ENCODE measurements around the gene CHRNB1.

Gene CHRNB1, protein sequence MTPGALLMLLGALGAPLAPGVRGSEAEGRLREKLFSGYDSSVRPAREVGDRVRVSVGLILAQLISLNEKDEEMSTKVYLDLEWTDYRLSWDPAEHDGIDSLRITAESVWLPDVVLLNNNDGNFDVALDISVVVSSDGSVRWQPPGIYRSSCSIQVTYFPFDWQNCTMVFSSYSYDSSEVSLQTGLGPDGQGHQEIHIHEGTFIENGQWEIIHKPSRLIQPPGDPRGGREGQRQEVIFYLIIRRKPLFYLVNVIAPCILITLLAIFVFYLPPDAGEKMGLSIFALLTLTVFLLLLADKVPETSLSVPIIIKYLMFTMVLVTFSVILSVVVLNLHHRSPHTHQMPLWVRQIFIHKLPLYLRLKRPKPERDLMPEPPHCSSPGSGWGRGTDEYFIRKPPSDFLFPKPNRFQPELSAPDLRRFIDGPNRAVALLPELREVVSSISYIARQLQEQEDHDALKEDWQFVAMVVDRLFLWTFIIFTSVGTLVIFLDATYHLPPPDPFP

GRCh38 chr17:7444682-7445618 lies at the start of gene CHRNB1:
CHRNB1 (plus strand) TSS chr17:7445061; CDS start chr17:7445128, 67 bp downstream.
- in situ Hi-C loops (cut with MboI; ENCODE audit: low sequenced_read_pairs): no loop called here

GRCh38 chr17:7396147-7396546 lies 48.7 kb upstream of the CHRNB1 start:
- in situ Hi-C loops (cut with MboI; ENCODE audit: low sequenced_read_pairs): no loop called here

DNA sequence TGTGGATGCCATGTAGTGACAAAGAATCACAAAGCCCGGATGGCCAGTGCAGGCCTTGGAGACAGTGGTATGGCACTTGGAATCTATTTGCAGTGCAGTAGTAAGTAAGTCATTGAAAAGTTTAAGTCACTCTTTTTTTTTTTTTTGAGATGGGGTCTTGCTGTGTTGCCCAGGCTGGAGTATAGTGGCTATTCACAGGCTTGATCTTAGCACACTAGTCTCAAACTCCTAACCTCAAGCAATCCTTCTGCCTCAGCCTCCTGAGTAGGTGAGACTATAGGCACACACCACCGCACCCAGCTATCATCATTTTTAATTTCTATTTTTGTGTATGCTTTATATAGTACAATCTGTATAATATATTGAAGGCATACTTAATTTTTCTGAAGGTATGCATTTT lies 46.2 kb upstream of the CHRNB1 start:
- in situ Hi-C loops (cut with MboI; ENCODE audit: low sequenced_read_pairs): no loop called here

DNA sequence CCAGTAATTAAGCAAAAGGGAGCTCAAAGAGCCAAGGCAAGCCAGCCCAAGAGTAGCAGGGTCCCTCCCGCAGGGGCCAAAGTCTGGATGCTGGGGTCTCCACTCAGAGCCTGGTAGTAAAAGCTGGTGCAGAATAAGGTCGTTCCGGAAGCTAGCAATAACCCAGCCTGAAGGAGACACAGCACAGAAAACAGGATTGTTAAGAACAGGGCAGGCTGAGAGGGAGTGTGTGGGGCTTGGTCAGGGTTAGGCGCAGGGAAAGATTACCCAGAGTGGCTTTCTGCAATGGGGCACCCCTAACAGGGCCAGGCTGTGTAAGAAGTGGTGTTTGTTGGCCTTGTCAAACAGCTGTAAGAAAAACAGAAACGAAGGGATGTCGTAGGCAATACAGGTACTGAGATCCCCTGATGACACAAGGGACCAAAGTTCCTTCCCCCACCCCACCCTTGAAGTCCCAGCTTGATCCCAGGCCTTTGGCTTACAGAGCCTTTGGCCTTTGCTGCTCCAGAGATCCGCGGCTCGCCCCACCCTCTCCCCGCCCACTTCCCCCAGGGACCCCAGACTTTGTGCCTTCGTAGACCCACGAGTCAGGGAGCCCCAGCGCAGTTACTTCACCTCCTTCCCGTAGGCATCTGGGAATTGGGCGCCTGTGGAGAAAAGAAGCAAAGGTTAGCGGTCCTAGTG lies 41.7 kb upstream of the CHRNB1 start:
- in situ Hi-C loops (cut with MboI; ENCODE audit: low sequenced_read_pairs): no loop called here

- in situ Hi-C loops (cut with MboI; ENCODE audit: low sequenced_read_pairs): no loop called here
Observed at GRCh38 chr17:7403727-7403976, 41.2 kb upstream of the CHRNB1 start.

GRCh38 chr17:7403977-7404736 lies 40.7 kb upstream of the CHRNB1 start, which contains the start of gene TMEM256:
TMEM256 (minus strand) TSS chr17:7404097; CDS start chr17:7404084, 13 bp downstream.
- in situ Hi-C loops (cut with MboI; ENCODE audit: low sequenced_read_pairs): no loop called here

GRCh38 chr17:7404737-7405349 lies 40.0 kb upstream of the CHRNB1 start:
- in situ Hi-C loops (cut with MboI; ENCODE audit: low sequenced_read_pairs): no loop called here

DNA sequence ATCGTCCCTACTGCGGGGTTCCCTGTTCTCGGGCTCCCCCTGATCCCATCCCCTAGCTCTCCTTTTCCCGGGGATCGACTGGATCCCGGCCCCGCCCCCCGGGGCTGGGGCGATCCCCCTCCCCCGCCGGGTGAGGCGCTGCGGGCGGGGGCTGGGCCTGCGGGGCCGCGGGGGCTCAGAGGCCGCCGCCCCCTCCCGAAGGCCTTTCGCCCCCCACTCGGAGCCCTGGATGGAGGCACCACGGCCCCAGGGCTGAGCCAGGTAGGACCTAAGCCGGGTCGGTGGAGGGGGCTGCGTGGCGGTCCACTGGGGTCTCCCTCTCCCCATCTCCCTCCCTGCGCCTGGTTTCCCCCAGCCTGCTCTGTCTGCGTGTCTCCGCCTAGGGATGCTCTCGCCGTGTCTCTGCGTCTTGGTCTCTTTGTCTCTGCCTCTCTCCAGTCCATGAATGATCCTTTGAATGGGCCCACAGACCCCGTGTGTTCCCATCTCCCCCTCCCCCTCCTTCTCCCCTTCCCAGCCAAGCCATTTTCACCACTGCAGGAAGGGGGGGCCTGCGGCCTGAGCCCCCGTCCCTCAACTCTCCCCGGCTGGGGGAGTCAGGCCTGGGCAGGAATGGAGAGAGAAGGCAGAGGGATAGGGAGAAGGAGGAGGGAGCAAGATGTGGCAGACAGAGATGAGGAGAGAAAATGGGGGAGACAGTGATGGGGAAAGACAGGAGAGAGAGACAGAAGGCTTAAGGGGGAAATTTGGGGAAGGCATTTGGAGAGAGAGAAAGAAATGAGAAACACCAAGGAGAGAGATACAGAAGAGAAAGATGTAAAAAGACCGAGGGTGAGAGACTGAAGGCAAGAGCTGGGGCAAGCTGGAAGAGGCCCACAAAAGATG lies 39.3 kb upstream of the CHRNB1 start:
- in situ Hi-C loops (cut with MboI; ENCODE audit: low sequenced_read_pairs): no loop called here

GRCh38 chr17:7406235-7406825 lies 38.5 kb upstream of the CHRNB1 start:
- in situ Hi-C loops (cut with MboI; ENCODE audit: low sequenced_read_pairs): no loop called here

DNA sequence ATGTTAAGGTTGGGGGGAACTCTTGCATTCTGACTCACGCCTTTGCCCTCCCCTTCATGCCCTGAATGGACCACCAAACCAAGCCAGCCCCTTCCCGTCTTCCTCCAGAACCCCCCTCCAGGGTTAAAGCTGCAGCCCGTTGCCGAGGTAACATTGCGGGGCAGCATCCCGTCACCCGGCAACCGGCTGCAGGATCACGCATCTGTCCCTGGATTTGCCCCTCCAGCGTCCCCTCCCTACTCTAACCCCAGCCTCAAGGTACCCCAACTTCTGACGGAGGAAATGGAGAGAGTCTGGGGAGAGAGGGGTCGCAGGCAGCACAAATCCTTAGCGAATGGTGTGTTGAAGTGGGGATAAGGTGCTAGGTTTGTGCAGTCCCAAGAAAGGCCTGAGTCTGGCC lies 37.8 kb upstream of the CHRNB1 start:
- in situ Hi-C loops (cut with MboI; ENCODE audit: low sequenced_read_pairs): no loop called here

DNA sequence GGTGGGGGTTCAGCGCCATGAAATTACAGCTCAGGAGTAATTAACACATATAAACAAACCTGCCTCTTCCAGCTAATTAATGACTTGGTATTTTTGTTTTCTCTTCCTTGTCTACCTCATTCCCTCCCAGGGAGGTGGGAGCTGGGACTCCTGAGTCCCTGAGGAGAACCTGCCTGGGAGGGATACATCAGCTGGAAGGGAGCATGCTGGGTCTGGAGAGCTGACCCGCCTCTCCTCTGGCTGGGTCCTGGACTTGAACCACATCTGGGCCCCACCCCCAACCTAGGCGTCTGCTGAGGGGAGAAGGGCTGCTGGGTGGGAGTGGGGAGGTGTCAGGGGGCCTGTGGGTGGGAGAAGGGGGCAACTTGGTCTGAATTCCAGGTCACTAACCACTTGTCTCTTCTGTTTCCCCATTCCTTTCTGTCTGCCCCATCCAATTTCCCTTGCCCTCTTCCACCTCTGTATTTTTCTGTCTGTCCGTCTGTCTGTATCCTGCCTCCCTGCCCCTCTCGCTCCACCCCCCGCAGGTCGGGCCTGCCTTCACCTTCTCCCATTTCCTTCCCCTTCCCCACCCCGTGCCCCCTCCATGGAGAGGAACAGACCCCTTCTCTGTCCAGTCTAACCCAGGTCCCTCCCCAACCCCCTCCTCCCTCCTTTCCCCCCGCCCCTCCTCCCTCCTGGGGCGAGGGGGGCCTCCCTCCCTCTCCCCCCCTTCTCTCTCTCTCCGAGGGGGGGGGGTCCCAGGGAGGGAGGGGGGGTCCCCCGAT lies 37.2 kb upstream of the CHRNB1 start, which contains the start of gene NLGN2:
NLGN2 (plus strand) TSS at position 361 of the 767 bp plus-strand sequence. CDS start 411 bp downstream, outside the sequence.
- in situ Hi-C loops (cut with MboI; ENCODE audit: low sequenced_read_pairs): no loop called here

- in situ Hi-C loops (cut with MboI; ENCODE audit: low sequenced_read_pairs): no loop called here
Observed at GRCh38 chr17:7408252-7408727, 36.6 kb upstream of the CHRNB1 start.

GRCh38 chr17:7408863-7409262 lies 36.0 kb upstream of the CHRNB1 start:
- in situ Hi-C loops (cut with MboI; ENCODE audit: low sequenced_read_pairs): no loop called here

GRCh38 chr17:7409716-7410115 lies 35.1 kb upstream of the CHRNB1 start:
- in situ Hi-C loops (cut with MboI; ENCODE audit: low sequenced_read_pairs): no loop called here

- in situ Hi-C loops (cut with MboI; ENCODE audit: low sequenced_read_pairs): no loop called here
Observed at GRCh38 chr17:7410634-7411426, 34.0 kb upstream of the CHRNB1 start.

- in situ Hi-C loops (cut with MboI; ENCODE audit: low sequenced_read_pairs): no loop called here
Observed at GRCh38 chr17:7411427-7411750, 33.5 kb upstream of the CHRNB1 start.
